PC-3 (cell line): ENCODE data around the gene PIAS1. TPM values are rescaled to one million over a fixed set of nuclear protein-coding genes. Genes with fewer than 3 reads are reported as not detected.

Source experiments
- ATAC-seq: fragments of 200-7000 bp; cut with Tn5 transposase; 2 replicates; pipeline ENCODE4 v1.9.1; 2020; ENCODE audit warnings: mild to moderate bottlenecking, moderate library complexity
- BruUV-seq: library from RNA; stranded (reverse); fragments of 400-500 nt; replicated peaks from 2 replicates; lab custom pipeline; 2021; lab: Mats Ljungman, UMichigan
- CTCF ChIA-PET: fragments of 300-600 bp; sonication (Branson Sonifier 250); formaldehyde crosslinking; loops from one replicate; lab custom pipeline; 2022; ENCODE audit warnings: antibody characterized with exemption; lab: Charles Lee
- POLR2A ChIA-PET: fragments of 300-600 bp; sonication (Branson Sonifier 250); formaldehyde crosslinking; loops from one replicate; lab custom pipeline; 2022; ENCODE audit warnings: antibody characterized with exemption; ENCODE audit not compliant: unreplicated experiment; lab: Charles Lee
- DNase-seq: peaks from one replicate; pipeline ENCODE4 v3.0.0-alpha.2; 2015
- H2AFZ ChIP-seq: fragments of 300-600 bp; sonication (generic); 2 replicates; pipeline ENCODE4 v1.6.0; 2016; ENCODE audit warnings: antibody characterized with exemption, low read length
- H3F3A ChIP-seq: fragments of 300-600 bp; sonication (generic); one replicate; pipeline ENCODE4 v1.6.0; 2017; ENCODE audit warnings: antibody characterized with exemption, low read length, control low read depth, mild to moderate bottlenecking; ENCODE audit not compliant: unreplicated experiment
- H3K27ac ChIP-seq: fragments of 300-600 bp; sonication (generic); 2 replicates; pipeline ENCODE4 v1.5.1; 2016; ENCODE audit warnings: mild to moderate bottlenecking, low read length
- H3K27me3 ChIP-seq: fragments of 300-600 bp; sonication (generic); 2 replicates; pipeline ENCODE4 v1.6.1; 2016; ENCODE audit warnings: low read length, mixed read lengths
- H3K36me3 ChIP-seq: fragments of 300-600 bp; sonication (generic); 2 replicates; pipeline ENCODE4 v1.6.1; 2016; ENCODE audit warnings: low read depth, mixed run types, low read length, mixed read lengths
- H3K4me1 ChIP-seq: fragments of 300-600 bp; sonication (generic); 2 replicates; pipeline ENCODE4 v1.5.1; 2016; ENCODE audit warnings: low read length; ENCODE audit not compliant: insufficient read depth
- H3K4me2 ChIP-seq: fragments of 300-600 bp; sonication (generic); 2 replicates; pipeline ENCODE4 v1.6.0; 2016; ENCODE audit warnings: low read length
- H3K4me3 ChIP-seq: fragments of 300-600 bp; sonication (generic); 2 replicates; pipeline ENCODE4 v1.5.1; 2016; ENCODE audit warnings: mild to moderate bottlenecking, low read length, mixed read lengths
- H3K79me2 ChIP-seq: fragments of 300-600 bp; sonication (generic); 2 replicates; pipeline ENCODE4 v1.6.1; 2017; ENCODE audit warnings: low read length, mixed read lengths
- H3K9ac ChIP-seq: fragments of 300-600 bp; sonication (generic); 2 replicates; pipeline ENCODE4 v1.6.0; 2016; ENCODE audit warnings: mild to moderate bottlenecking, low read length
- H3K9me2 ChIP-seq: fragments of 300-600 bp; sonication (generic); replicated peaks from 2 replicates; pipeline ENCODE4 v1.6.1; 2016; ENCODE audit warnings: mixed run types, low read length, mixed read lengths
- H3K9me3 ChIP-seq: fragments of 300-600 bp; sonication (generic); 2 replicates; pipeline ENCODE4 v1.6.1; 2016; ENCODE audit warnings: low read length, mixed read lengths
- H4K20me1 ChIP-seq: fragments of 300-600 bp; sonication (generic); 2 replicates; pipeline ENCODE4 v1.6.1; 2016; ENCODE audit warnings: low read length, mixed read lengths
- EZH2 ChIP-seq: fragments of 300-600 bp; sonication (generic); IDR thresholded peaks from one replicate; pipeline ENCODE4 v1.6.1; 2017; ENCODE audit warnings: antibody characterized with exemption, mild to moderate bottlenecking, low read length; ENCODE audit not compliant: unreplicated experiment
- EZH2phosphoT487 ChIP-seq: fragments of 300-600 bp; sonication (generic); IDR thresholded peaks from 2 replicates; pipeline ENCODE4 v1.6.1; 2018; ENCODE audit warnings: mild to moderate bottlenecking, antibody characterized with exemption, low read length, borderline replicate concordance
- intact Hi-C: fragments of 100-400 bp; cut with micrococcal nuclease; formaldehyde crosslinking; loops from 2 replicates; pipeline ENCODE4 v1.9.0; 2023
- total RNA-seq: library from RNA; depleted of rRNA; stranded (reverse); fragments of >200 nt; gene quantifications from 2 replicates; pipeline ENCODE4 v1.2.3, GENCODE V29; 2014
- TF ChIP-seq, protein P1 (sequence below): fragments of 300-600 bp; sonication (generic); conservative IDR thresholded peaks from 2 replicates; pipeline ENCODE4 v1.5.1; 2017; ENCODE audit warnings: antibody characterized with exemption, low read depth, mild to moderate bottlenecking, low read length

The PIAS1 gene
- total RNA-seq, 1 experiment from 2014 or later = 21.9 TPM

DNA sequence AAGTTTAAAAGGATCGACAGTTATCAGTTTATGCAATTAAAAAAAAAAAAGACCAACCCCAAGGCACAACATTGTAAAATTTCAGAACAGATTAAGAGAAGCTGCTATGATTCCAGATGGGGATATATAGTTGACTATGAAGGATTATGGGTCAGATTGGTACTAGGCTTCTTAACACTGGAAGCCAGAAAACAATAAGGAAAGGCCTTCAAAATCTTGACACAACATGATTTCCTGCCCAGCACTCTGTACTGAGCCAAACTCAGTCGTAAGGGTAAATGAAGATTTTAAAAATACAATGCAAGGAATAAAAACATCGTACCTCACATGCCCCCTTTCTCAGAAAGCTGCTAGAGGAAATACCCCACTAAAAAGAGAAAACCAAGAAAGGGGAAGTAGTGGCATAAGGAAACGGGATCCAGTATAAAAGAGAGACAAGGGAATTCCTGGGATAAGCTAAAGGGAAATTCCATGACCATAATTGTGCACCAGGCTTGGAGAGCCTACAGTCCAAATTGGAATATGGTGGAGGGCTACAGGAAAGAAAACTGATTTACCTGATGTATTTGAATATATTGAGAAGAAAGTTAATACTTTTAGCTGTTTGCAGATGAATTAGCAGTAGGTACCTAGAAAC lies 27.9 kb downstream of the PIAS1 start:
- TF ChIP-seq, protein P1, sequence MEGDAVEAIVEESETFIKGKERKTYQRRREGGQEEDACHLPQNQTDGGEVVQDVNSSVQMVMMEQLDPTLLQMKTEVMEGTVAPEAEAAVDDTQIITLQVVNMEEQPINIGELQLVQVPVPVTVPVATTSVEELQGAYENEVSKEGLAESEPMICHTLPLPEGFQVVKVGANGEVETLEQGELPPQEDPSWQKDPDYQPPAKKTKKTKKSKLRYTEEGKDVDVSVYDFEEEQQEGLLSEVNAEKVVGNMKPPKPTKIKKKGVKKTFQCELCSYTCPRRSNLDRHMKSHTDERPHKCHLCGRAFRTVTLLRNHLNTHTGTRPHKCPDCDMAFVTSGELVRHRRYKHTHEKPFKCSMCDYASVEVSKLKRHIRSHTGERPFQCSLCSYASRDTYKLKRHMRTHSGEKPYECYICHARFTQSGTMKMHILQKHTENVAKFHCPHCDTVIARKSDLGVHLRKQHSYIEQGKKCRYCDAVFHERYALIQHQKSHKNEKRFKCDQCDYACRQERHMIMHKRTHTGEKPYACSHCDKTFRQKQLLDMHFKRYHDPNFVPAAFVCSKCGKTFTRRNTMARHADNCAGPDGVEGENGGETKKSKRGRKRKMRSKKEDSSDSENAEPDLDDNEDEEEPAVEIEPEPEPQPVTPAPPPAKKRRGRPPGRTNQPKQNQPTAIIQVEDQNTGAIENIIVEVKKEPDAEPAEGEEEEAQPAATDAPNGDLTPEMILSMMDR = no peak
- TF ChIP-seq EZH2phosphoT487 = no peak
- no peak for TF ChIP-seq EZH2
- Histone ChIP-seq H3K79me2 (peaks cover 90% of the 10 kb centered on the region), H3K4me3 (no peak overlapping the region), H2AFZ (no peak overlapping the region), H3K36me3 (peaks cover 7% of the 10 kb centered on the region; the same call in 1 of the 2 replicates), H3K27ac (no peak overlapping the region), H3K4me2 (no peak overlapping the region), H4K20me1 (peaks cover 25% of the 10 kb centered on the region), H3K9me2 (no peaks in the 10 kb centered on the region), H3K9ac (no peak overlapping the region), H3K27me3 (no peaks in the 10 kb centered on the region), H3F3A (no peaks in the 10 kb centered on the region), H3K4me1 (no peaks in the 10 kb centered on the region), H3K9me3 (no peaks in the 10 kb centered on the region)
- ATAC-seq = no peak
- no peak for DNase-seq
- POLR2A ChIA-PET = interaction anchor here (0.6 kb wide), 1 partner anchor 32 kb away, joined by 4 read pairs; no protein-coding TSS in a partner anchor
- CTCF ChIA-PET = no interaction called here
- intact Hi-C loops = no loop called here
- no TSS peak for BruUV-seq

DNA sequence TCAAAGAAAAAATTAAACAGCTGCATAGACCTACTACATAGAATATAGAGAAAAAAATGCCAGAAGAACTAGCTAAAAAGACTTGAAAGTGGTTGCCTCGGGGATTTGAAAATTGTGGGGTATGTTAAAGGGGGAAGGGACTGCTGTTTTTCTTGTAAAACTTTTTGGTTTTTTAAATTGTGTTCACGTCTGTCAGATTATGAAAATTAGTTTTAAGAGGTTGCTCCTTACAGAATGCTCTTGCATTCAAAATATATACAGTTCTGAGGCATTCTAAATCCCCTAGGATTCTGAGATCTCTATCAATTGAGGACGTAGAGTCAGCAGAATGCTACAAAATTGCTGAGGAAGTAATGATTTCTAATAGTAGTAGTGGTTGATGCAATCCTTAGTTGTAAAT lies 28.6 kb downstream of the PIAS1 start:
- peaks cover 85% of the 10 kb centered on the region for H3K79me2 ChIP-seq
- H3K27ac ChIP-seq = no peak overlapping the region
- no peaks in the 10 kb centered on the region for H3K27me3 ChIP-seq
- ATAC-seq = no peak
- no peaks in the 10 kb centered on the region for H3K4me1 ChIP-seq
- peaks cover 18% of the 10 kb centered on the region; the same call in 1 of the 2 replicates for H4K20me1 ChIP-seq
- TF ChIP-seq EZH2phosphoT487 = no peak
- no peak for TF ChIP-seq EZH2
- TF ChIP-seq, protein P1 = no peak
- ChIA-PET POLR2A (no interaction called here), CTCF (no interaction called here)
- BruUV-seq = no TSS peak
- H3F3A ChIP-seq = no peaks in the 10 kb centered on the region
- no peak overlapping the region for H3K4me2 ChIP-seq
- intact Hi-C loops = no loop called here
- DNase-seq = no peak
- peaks cover 9% of the 10 kb centered on the region; the same call in 1 of the 2 replicates for H3K36me3 ChIP-seq
- no peak overlapping the region for H3K4me3 ChIP-seq
- H3K9ac ChIP-seq = no peak overlapping the region
- no peaks in the 10 kb centered on the region for H3K9me2 ChIP-seq
- no peaks in the 10 kb centered on the region for H3K9me3 ChIP-seq
- no peak overlapping the region for H2AFZ ChIP-seq

DNA sequence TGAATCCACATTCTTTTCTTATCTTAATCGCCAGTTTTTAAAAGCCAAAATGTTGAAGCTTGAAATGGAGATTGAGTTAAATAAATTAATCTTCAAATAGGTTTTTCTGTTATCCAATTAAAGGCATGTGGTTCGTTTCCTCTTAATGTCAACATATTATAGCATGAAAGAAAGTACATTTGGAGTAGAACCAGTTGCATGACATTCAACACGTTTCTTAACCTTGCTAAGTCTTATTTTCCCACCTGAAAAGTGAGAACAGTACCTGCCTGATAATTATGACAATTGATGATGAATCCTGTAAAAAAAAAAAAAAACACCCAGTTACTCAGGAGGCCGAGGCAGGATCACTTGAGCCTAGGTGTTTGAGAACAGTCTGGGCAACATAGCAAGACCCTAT lies 29.3 kb downstream of the PIAS1 start:
- Histone ChIP-seq H2AFZ (no peak overlapping the region), H3K79me2 (peaks cover 78% of the 10 kb centered on the region), H3K9me3 (no peaks in the 10 kb centered on the region), H3K4me1 (no peaks in the 10 kb centered on the region), H3K27me3 (no peaks in the 10 kb centered on the region), H4K20me1 (peaks cover 15% of the 10 kb centered on the region; the same call in 1 of the 2 replicates), H3K9ac (no peak overlapping the region), H3K9me2 (no peaks in the 10 kb centered on the region), H3K4me2 (no peak overlapping the region), H3K27ac (no peak overlapping the region), H3F3A (no peaks in the 10 kb centered on the region), H3K36me3 (peaks cover 9% of the 10 kb centered on the region; the same call in 1 of the 2 replicates), H3K4me3 (no peak overlapping the region)
- no TSS peak for BruUV-seq
- no peak for TF ChIP-seq EZH2phosphoT487
- TF ChIP-seq EZH2 = no peak
- TF ChIP-seq, protein P1 = no peak
- DNase-seq = no peak
- ChIA-PET CTCF (no interaction called here), POLR2A (no interaction called here)
- intact Hi-C loops = no loop called here
- ATAC-seq = no peak
